HepG2 (cell line): Measurements from ENCODE around the gene BABAM2. TPM values are rescaled to one million over a fixed set of nuclear protein-coding genes. Genes with fewer than 3 reads are reported as not detected.

Experiments
- ATF1 ChIP-seq: IDR thresholded peaks from 2 replicates; pipeline ENCODE4 v1.6.1; 2016; ENCODE audit warnings: mild to moderate bottlenecking, control low read depth
- ERF ChIP-seq: IDR thresholded peaks from 2 replicates; pipeline ENCODE4 v1.6.1; 2018; ENCODE audit warnings: missing biosample characterization, missing genetic modification reagents
- FOXA1 ChIP-seq, 2 experiments: fragments of 450-650 bp in 1 of 2; sonication (generic) in 1 of 2; formaldehyde crosslinking in 1 of 2; IDR thresholded peaks; 2 replicates each; pipeline versions ENCODE4 v1.4.0 to v1.6.1; 2016 to 2020; ENCODE audit warnings: missing genetic modification reagents in 1 of 2
- JDP2 ChIP-seq: sonication (generic); formaldehyde crosslinking; IDR thresholded peaks from 2 replicates; pipeline ENCODE4 v1.8.1; 2022; ENCODE audit warnings: missing genetic modification reagents, borderline replicate concordance
- KLF13 ChIP-seq: sonication (generic); formaldehyde crosslinking; IDR thresholded peaks from 2 replicates; pipeline ENCODE4 v1.4.0; 2020; ENCODE audit warnings: mild to moderate bottlenecking, missing genetic modification reagents
- ONECUT2 ChIP-seq: sonication (generic); formaldehyde crosslinking; IDR thresholded peaks from 2 replicates; pipeline ENCODE4 v1.4.0; 2020; ENCODE audit warnings: missing genetic modification reagents
- RARA ChIP-seq: IDR thresholded peaks from 2 replicates; pipeline ENCODE4 v1.6.1; 2016; ENCODE audit warnings: missing genetic modification reagents, missing compliant biosample characterization
- TARDBP ChIP-seq: sonication (generic); formaldehyde crosslinking; IDR thresholded peaks from 2 replicates; pipeline ENCODE4 v1.8.0; 2022; ENCODE audit warnings: mild to moderate bottlenecking, missing genetic modification reagents
- USF2 ChIP-seq, 2 experiments: sonication (generic) in 1 of 2; formaldehyde crosslinking in 1 of 2; IDR thresholded peaks; 2 replicates each; pipeline versions ENCODE4 v1.5.1 to v1.6.1; 2011 to 2020; ENCODE audit warnings: borderline replicate concordance in 1 of 2, low read depth in 1 of 2, low read length in 1 of 2, mild to moderate bottlenecking in 1 of 2, missing genetic modification reagents in 1 of 2, moderate library complexity in 1 of 2
- ZBTB46 ChIP-seq: sonication (generic); formaldehyde crosslinking; IDR thresholded peaks from 2 replicates; pipeline ENCODE4 v1.4.0; 2020; ENCODE audit warnings: mild to moderate bottlenecking, missing genetic modification reagents, borderline replicate concordance
- ZNF225 ChIP-seq: sonication (generic); formaldehyde crosslinking; IDR thresholded peaks from 2 replicates; pipeline ENCODE4 v1.4.0; 2020; ENCODE audit warnings: mild to moderate bottlenecking, missing genetic modification reagents
- ZNF891 ChIP-seq: sonication (generic); formaldehyde crosslinking; IDR thresholded peaks from 2 replicates; pipeline ENCODE4 v1.5.0; 2020; ENCODE audit warnings: mild to moderate bottlenecking, missing genetic modification reagents
- ZSCAN21 ChIP-seq: sonication (generic); formaldehyde crosslinking; IDR thresholded peaks from 2 replicates; pipeline ENCODE4 v1.8.0; 2022; ENCODE audit warnings: mild to moderate bottlenecking, missing genetic modification reagents, moderate library complexity, borderline replicate concordance
- ZSCAN25 ChIP-seq: sonication (generic); formaldehyde crosslinking; IDR thresholded peaks from 2 replicates; pipeline ENCODE4 v1.8.0; 2022; ENCODE audit warnings: mild to moderate bottlenecking, missing genetic modification reagents
- polyA plus RNA-seq, 8 experiments: library from polyadenylated mRNA; depleted of rRNA in 3 of 8; stranded (reverse) in 7 of 8; unstranded in 1 of 8; fragments of >200 nt; fragmentation: Illumina TruSeq in 4 of 8; extraction: Trizol in 4 of 8; gene quantifications; 2 replicates each; pipeline versions ENCODE4 v1.2.1 to v1.2.3, GENCODE V29; 2011 to 2016; ENCODE audit warnings: low read depth in 4 of 8, missing spikeins in 1 of 8, mixed read lengths in 1 of 8; ENCODE audit not compliant: insufficient read depth in 1 of 8
- total RNA-seq, 5 experiments: library from RNA; depleted of rRNA; stranded (reverse); fragments of >200 nt; fragmentation: Illumina TruSeq; extraction: Trizol; gene quantifications; 2 replicates each; pipeline ENCODE4 v1.2.3, GENCODE V29; 2016; ENCODE audit warnings: low read depth in 1 of 5

BABAM2 gene
- total and polyA plus RNA-seq, 2 of the 13 experiments (the other 11 are each of a cell fraction or from before 2014, with no cell fraction given): 24.9 to 28.0 TPM

GRCh38 chr2:28152585-28153280 lies 262.2 kb downstream of the BABAM2 start (continued):
- TF ChIP-seq ZSCAN21 (CRISPR knock-in tag): no peak
- TF ChIP-seq KLF13: no peak
- no peak for TF ChIP-seq ZNF891 (CRISPR knock-in tag)
- TF ChIP-seq RARA (CRISPR knock-in tag): no peak
- no peak for TF ChIP-seq ATF1 (CRISPR knock-in tag)
- no peak for TF ChIP-seq ERF (CRISPR knock-in tag)
- no peak for TF ChIP-seq ZBTB46 (CRISPR knock-in tag)
- TF ChIP-seq JDP2 (CRISPR knock-in tag): no peak
- TF ChIP-seq ONECUT2 (CRISPR knock-in tag): no peak
- TF ChIP-seq ZSCAN25 (CRISPR knock-in tag): no peak
- TF ChIP-seq FOXA1 (IDR thresholded peaks at IDR 0.05): no peak
- no peak for TF ChIP-seq FOXA1 (CRISPR knock-in tag; IDR thresholded peaks at IDR 0.05)
- no peak for TF ChIP-seq TARDBP (CRISPR knock-in tag)
- TF ChIP-seq ZNF225 (CRISPR knock-in tag): no peak
- TF ChIP-seq USF2 (IDR thresholded peaks at IDR 0.05; ENCODE audit: low read depth, low read length): no peak
- no peak for TF ChIP-seq USF2 (CRISPR knock-in tag; IDR thresholded peaks at IDR 0.05; ENCODE audit: borderline replicate concordance)
